ENCODE results near the gene ITGAX. TPM values are rescaled to one million over a fixed set of nuclear protein-coding genes. Genes with fewer than 3 reads are reported as not detected.

ITGAX gene
- total and polyA plus RNA-seq, 2 experiments from 2014 or later: not detected

- Mint-ChIP-seq H3K9me3 (peaks cover 12% of the 10 kb centered on the region; the same call in 1 of the 3 replicates), H3K27me3 (ENCODE audit: insufficient read depth, low read depth, poor library complexity) (peaks cover 2% of the 10 kb centered on the region), H3K36me3 (ENCODE audit: low read depth) (no peaks in the 10 kb centered on the region), H3K27ac (no peak overlapping the region), H3K4me3 (no peak overlapping the region), H3K4me1 (peaks cover 7% of the 10 kb centered on the region; the same call in 2 of the 3 replicates)
- no peaks in the 10 kb centered on the region for H3F3A ChIP-seq (replicated peaks; ENCODE audit: low read depth)
- DNase-seq (ENCODE audit: low spot score): no peak
- no peaks in the 10 kb centered on the region for H3K36me3 ChIP-seq (ENCODE audit: insufficient read depth)
- no peak overlapping the region for H2AFZ ChIP-seq
- no peak overlapping the region for H3K4me2 ChIP-seq
- H3K27ac ChIP-seq (ENCODE audit: low read depth): no peak overlapping the region
- H3K4me1 ChIP-seq (ENCODE audit: insufficient read depth): no peaks in the 10 kb centered on the region
- no peaks in the 10 kb centered on the region for H4K20me1 ChIP-seq (replicated peaks; ENCODE audit: insufficient read depth)
- TF ChIP-seq STAT1 (IDR thresholded peaks at IDR 0.05; ENCODE audit: unreplicated experiment): no peak
- no peak for TF ChIP-seq ETS1 (IDR thresholded peaks at IDR 0.05)
- TF ChIP-seq EZH2phosphoT487 (IDR thresholded peaks at IDR 0.05; ENCODE audit: unreplicated experiment): no peak
- TF ChIP-seq POLR2AphosphoS5 (IDR thresholded peaks at IDR 0.05; ENCODE audit: low read depth): no peak
- TF ChIP-seq ZNF114 (CRISPR knock-in tag; IDR thresholded peaks at IDR 0.05): no peak
- no peak for TF ChIP-seq EZH2 (IDR thresholded peaks at IDR 0.05; ENCODE audit: low read depth, unreplicated experiment)
- TF ChIP-seq REST (IDR thresholded peaks at IDR 0.05; ENCODE audit: unreplicated experiment): no peak
- TF ChIP-seq CTCF (conservative IDR thresholded peaks at IDR 0.05; ENCODE audit: low read depth in 2 of 2): no peak
- TF ChIP-seq ZNF331 (CRISPR knock-in tag; IDR thresholded peaks at IDR 0.05; ENCODE audit: low read depth): no peak
- TF ChIP-seq JUNB (IDR thresholded peaks at IDR 0.05; ENCODE audit: unreplicated experiment): no peak
- no peaks in the 10 kb centered on the region for H3K27me3 ChIP-seq (ENCODE audit: insufficient read depth)
- no peaks in the 10 kb centered on the region for H3K9me2 ChIP-seq (ENCODE audit: insufficient read depth)
- H3K4me3 ChIP-seq: no peak overlapping the region
- H3K79me2 ChIP-seq (replicated peaks; ENCODE audit: insufficient read depth): no peaks in the 10 kb centered on the region
- ATAC-seq: no peak
These were observed 42.2 kb downstream of the ITGAX start for GRCh38 chr16:31397096-31397660.

All from GM23338 (cell line).